Measurements from ENCODE around the gene ARL5B.

The ARL5B gene

GRCh38 chr10:18658271-18659124 is 733 bp upstream of the ARL5B start:
- DNase-seq (ENCODE audit: low spot score): no peak

GRCh38 chr10:18659819-18660535 is 746 bp downstream of the ARL5B start:
- no peak for DNase-seq (ENCODE audit: low spot score)

GRCh38 chr10:18660816-18661431 is 1.7 kb downstream of the ARL5B start:
- DNase-seq (ENCODE audit: low spot score): no peak

GRCh38 chr10:18664841-18665478 is 5.7 kb downstream of the ARL5B start:
- no peak for DNase-seq (ENCODE audit: low spot score)

GRCh38 chr10:18665815-18666558 is 6.8 kb downstream of the ARL5B start:
- DNase-seq (ENCODE audit: low spot score): no peak

GRCh38 chr10:18666810-18667209 is 7.6 kb downstream of the ARL5B start:
- DNase-seq (ENCODE audit: low spot score): no peak

- no peak for DNase-seq (ENCODE audit: low spot score)
These were observed 8.8 kb downstream of the ARL5B start for GRCh38 chr10:18668026-18668425.

GRCh38 chr10:18675086-18675801 is 16.0 kb downstream of the ARL5B start:
- DNase-seq (ENCODE audit: low spot score): no peak

GRCh38 chr10:18680754-18681153 is 21.5 kb downstream of the ARL5B start:
- no peak for DNase-seq (ENCODE audit: low spot score)

- DNase-seq (ENCODE audit: low spot score): no peak
These were observed 22.1 kb downstream of the ARL5B start for GRCh38 chr10:18681366-18681765.

GRCh38 chr10:18681971-18682411 is 22.8 kb downstream of the ARL5B start:
- no peak for DNase-seq (ENCODE audit: low spot score)

GRCh38 chr10:18683427-18683826 is 24.2 kb downstream of the ARL5B start:
- DNase-seq (ENCODE audit: low spot score): no peak

- DNase-seq (ENCODE audit: low spot score): no peak
These were observed 25.2 kb downstream of the ARL5B start for GRCh38 chr10:18684416-18684815.

- DNase-seq (ENCODE audit: low spot score): no peak
These were observed 25.7 kb downstream of the ARL5B start for GRCh38 chr10:18684953-18685352.

GRCh38 chr10:18685555-18685954 is 26.3 kb downstream of the ARL5B start:
- no peak for DNase-seq (ENCODE audit: low spot score)

GRCh38 chr10:18687195-18687594 is 28.0 kb downstream of the ARL5B start:
- DNase-seq (ENCODE audit: low spot score): no peak

- DNase-seq (ENCODE audit: low spot score): no peak
These were observed 28.5 kb downstream of the ARL5B start for GRCh38 chr10:18687706-18688105.

- DNase-seq (ENCODE audit: low spot score): no peak
These were observed 30.3 kb downstream of the ARL5B start for GRCh38 chr10:18689498-18689897.

- no peak for DNase-seq (ENCODE audit: low spot score)
These were observed 31.3 kb downstream of the ARL5B start for GRCh38 chr10:18690541-18690940.

- no peak for DNase-seq (ENCODE audit: low spot score)
These were observed 40.9 kb downstream of the ARL5B start for GRCh38 chr10:18699849-18700840.
